Hippocampal formation (tissue), 2 donors: Measurements from ENCODE around the gene CLEC16A.
"Not testable (repeated sequence)": the region's sequence is repeated elsewhere in the genome, so short reads cannot be mapped to it uniquely, and the experiment has no call there.

Source experiments
- DNase-seq, 2 donors: peaks; one replicate each; lab custom pipeline; 2025; lab: John Stamatoyannopoulos, UW

CLEC16A gene

DNA sequence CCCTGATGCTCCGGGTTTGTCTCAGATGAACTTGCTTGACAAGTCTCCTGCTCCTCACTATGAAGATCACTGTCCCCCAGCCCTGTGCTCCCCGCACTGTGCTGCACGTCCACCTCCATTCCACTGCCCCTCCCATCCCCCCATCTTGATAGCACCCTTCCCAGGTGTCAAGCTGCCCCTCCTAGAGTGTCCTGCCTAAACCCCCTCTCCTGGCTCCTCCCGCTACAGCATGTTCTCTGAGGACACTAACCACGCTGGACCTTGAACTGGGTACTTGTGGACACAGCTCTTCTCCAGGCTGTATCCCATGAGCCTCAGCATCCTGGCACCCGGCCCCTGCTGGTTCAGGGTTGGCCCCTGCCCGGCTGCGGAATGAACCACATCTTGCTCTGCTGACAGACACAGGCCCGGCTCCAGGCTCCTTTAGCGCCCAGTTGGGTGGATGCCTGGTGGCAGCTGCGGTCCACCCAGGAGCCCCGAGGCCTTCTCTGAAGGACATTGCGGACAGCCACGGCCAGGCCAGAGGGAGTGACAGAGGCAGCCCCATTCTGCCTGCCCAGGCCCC, 20.6 kb upstream of the CLEC16A start:
- DNase-seq = peak in 1 of 2 donors; percentile 19

DNA sequence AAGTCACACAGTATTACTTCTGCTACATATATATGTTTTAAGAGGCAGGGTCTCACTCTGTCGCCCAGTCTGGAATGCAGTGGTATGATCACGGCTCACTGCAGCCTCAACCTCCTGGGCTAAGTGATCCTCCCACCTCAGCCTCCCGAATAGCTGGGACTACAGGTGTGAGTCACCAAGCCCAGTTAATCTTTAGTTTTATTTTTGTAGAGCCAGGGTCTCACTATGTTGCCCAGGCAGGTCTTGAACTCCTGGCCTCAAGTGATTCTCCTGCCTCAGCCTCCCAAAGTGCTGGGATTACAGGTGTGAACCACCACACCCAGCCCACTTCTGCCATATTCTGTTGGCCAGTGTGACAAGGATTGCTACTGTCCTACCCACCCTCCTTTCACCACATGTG, 19.1 kb upstream of the CLEC16A start:
- DNase-seq = not testable (repeated sequence)

DNA sequence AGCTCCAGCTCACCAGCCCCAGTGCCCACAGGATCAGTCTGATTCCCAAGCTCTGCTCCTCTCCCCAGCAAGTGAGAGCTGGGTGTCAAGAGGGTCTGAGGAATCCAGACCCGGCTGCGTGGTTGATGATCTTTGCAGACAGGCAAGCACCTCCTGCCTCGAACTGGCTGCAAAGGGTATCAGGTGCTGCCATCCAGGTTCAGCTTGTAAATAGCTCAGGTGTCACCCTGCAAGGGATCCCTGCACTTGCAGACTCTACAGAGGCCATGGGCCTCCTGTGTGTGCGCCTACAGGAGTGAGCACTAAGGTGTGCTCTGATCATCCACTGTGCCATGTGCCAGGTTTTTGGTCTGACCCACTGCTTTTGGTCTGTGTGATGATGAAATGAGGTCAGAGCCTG, 18.3 kb upstream of the CLEC16A start:
- no peak for DNase-seq

DNA sequence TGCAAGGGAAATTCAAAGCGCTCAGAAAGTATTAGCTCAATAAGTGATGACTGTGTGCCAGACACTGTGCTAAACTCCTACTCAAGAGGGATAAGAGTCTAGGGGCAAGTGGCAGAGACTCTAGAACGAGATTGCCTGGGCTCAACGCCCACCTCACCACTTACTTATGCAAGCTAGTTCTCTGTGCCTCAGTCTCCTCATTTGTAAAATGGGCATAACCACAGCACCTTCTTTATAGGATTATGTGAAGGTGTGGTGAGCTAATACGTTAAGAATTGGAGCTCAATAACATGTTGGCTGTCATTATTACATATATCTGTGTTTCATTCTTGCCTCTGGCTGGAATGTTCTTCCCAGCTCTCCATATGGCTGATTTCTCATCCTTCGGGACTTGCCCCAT, 17.5 kb upstream of the CLEC16A start:
- DNase-seq = no peak

DNA sequence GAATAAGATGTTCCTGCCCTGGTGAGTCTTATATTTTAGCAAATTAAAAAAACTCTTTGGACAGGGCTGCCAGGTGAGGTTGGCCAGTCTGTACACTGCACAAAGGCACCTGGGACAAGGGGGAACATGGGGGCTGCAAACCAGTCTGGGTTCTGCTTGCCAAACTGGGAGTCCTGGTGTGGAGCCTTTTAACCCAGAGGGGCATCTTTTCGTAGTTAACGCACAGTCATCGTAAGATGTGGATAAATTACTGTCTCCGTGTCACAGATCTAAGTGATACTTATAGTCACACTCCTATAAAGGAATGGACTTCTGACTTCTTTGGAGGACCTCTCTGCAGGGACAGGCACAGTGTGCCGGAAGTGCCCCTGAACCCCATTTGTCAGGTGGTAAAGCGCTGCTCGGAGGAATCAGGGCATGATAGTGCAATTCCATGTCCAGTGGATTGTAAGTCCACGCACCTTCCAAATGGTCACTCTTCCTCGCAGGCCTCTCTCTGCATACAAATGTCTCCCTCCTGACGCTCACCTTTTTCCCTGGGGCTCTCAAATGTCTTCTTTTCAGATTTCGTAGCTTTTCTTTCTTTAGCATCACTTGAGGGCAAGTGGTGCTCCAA, 16.8 kb upstream of the CLEC16A start:
- no peak for DNase-seq

DNA sequence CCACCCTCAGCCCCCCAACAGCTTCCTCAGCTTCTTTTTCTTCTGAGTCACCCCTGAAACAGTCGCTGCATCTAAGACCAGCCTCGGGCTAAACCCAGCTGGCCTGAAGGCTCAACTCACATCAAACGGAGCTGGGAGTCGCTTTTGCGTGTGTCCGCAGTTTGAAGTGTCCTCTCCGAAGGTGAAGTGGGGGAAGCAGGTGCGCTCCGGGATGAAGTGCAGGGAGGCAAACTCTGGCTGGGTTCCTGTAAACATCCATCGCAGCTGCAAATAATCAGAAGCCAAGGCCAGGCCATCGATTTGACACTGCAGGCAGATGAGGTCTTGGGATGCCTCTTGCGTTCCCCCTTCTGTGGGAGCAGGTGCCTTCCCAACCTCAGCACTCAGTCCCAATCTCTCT, 15.3 kb upstream of the CLEC16A start:
- DNase-seq = not testable (repeated sequence)

DNA sequence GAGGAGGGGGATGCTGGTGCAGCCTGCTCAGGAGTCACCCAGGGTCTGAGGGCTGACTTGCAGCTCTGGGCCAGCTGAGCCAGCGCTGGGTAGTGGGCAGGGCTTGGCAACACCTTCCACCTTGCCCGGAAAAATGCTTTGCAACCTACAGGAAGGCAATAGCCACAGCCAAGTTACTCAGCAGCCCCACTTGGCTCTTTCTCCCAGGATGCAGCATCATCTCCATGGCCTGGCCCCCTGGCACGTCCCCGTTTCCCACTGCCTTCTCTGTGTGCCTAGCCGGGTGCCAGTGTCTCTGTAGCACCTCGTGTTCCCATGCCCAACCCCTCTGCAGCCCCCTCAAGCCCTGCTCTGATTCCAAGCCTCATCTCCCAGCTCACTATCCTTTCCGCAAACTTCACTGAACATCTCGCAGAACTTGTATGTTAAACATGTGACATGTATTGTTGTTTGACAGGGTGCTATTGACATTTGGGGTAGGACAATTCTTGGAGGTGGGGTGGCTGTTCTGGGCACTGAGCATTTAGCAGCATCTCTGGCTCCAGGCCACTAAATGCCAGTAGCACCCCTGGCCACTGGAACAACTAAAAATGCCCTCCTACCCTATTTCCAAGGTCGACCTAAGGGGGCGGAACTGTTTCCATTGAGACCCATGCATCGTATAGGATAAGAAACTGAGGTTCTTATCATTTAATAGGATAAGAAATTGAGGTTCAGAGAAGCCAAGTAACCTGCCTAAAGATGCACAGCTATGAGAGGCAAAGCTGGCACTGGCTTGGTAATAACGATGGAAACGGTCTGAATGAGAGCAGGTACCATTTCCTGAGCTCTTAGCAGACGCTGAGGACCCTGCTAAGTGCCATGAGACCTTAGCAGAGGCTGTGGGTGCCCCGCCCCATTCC, 14.3 kb upstream of the CLEC16A start:
- no peak for DNase-seq

DNA sequence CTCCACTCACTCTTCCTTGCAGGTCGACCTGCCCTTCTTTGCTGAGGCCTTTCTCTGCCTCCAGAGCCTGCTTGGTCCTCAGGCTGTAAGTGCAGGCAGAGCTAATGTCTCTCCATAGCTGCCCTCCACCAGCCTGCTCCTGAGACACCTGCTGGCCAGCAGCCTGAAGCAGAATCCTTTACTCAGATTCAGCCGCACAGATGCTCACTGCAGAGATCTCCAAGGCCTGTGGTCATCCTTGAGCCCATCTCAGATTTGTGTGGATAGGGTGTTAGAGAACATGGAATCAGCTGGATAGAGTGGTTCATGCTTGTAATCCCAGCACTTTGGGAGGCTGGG, 13.6 kb upstream of the CLEC16A start:
- DNase-seq = no peak

DNA sequence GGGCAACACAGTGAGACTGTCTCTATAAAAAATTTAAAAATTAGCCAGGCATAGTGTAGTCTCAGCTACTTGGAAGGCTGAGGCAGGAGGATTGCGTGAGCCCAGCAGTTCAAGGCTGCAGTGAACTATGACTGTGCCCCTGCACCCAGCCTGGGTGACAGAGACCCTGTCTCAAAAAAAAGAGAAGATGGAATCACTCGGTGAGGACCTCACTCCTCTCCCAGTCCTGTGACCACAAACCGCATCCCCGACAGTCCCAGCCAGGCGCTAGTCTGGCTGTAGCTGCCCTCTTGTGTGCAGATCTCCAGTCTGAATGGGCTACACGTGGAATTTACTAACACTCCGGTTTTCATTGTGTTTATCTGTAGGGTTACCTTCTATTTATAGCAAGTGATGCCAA, 13.2 kb upstream of the CLEC16A start:
- no peak for DNase-seq

DNA sequence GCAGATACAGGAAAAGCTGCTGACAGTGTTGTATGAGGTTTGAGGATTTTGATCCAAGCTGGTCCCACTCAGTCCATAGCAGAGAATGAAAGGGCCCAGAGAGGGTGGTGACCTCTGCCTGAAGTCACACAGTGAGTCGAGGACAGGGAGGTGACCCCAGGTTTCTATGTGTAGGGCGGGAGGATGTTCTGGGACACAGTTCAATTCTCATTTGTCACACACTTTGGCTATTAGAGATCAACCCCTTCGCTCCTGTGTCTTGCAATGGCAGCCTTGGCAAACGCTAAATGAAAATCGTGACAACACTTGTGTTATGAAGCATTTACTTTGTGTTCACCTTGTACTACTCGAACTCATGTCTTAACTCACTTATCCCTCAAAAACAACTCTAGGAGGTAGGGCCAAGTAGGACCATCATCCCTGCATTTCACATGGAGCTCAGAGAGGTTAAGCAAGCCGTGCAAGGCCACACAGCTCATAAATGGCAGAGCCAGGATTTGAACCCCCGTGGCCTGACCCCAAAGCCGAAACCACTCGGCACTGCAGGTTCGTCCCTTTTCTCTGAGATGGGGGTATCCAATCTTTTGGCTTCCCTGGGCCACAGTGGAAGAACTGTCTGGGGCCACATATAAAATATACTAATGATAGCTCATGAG, 12.3 kb upstream of the CLEC16A start:
- no peak for DNase-seq

DNA sequence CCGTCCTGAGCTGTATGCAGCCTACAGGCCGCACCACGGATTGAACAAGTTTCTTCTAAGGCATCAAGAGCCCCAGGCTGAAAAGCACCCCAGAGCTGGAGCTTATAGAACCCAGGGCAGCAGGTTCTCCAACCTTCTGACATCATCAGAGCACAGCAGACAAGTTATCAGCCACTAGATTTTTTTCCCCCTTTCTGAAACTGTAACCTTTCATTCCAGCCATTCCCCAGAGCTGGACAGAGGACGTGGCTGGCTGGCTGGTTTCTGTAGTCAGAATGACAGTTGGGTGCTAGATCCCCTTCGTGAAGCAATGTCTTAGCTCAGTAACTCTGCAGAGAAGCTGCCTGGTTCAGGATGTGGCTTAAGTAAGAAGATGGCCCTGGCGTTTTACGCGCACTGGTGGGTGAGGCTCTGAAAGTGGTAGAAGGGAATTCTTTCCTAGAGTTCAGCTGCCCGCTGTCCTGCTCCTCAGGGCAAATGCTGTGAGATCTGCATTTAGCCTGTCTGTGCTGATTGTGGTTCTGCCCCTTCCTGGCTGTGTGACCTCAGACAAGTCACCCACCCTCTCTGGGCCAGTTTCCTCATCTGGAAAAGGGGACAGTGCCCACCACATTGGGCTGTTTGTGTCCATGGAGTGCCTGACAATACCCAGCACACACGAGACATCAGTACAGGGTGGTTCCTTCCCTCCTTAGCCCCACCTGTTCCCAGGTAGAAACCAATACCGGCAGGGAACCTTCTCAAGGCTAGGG, 11.2 kb upstream of the CLEC16A start:
- DNase-seq = no peak

DNA sequence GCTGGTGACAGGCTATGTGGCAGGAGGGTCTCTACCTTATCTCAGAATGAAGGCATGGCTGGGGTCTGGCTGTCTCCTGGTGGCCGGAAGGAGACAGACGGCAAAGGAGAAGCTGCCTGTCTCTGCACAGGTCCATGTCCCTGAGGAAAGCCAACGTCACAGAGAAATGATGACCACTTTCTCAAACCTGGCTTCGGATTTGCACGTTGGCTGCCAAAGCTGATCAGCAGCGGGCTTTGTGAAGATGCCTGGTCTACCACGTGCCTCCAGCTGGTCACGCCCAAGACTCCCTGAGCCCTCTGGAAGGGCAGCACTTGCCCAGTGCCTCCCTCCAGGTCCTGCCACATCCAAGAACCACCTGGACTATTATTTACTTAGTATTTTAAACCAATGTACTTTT, 10.5 kb upstream of the CLEC16A start:
- no peak for DNase-seq

DNA sequence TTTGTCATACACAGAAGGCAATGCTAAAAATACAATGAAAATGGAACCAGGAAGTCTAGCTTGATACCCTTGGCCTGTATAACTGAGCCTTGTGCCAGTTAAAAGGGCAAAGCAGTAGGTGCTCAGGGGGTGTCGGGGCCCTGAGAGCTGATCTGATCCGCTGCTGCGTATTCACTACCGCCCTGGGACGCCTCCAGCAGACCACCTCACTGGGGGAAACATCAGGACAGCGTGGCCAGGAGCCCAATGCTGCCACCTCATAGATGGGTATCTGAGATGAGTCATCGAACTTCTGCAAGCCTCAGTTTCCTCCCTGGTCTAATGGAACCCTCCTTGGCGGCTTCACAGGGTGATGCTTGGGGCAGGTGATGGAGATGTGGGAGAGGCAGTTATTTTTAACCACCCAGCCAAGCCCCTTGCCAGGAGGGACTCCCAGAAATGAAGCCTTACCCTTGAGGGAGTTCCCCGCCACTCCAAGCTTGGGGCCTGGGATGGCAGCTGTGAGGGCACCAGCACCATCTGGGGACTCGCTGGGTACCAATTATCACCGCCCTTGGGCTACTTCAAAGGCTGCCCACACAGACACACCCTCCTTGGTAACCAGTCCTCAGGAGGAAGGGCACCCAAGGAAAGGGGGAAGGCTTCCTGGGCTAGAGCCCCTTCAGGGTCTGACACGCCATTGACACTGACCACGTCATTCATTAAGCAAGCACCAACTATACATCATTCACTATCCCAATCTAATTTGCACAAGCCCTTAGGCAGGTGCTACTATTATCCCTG, 9.8 kb upstream of the CLEC16A start:
- no peak for DNase-seq

DNA sequence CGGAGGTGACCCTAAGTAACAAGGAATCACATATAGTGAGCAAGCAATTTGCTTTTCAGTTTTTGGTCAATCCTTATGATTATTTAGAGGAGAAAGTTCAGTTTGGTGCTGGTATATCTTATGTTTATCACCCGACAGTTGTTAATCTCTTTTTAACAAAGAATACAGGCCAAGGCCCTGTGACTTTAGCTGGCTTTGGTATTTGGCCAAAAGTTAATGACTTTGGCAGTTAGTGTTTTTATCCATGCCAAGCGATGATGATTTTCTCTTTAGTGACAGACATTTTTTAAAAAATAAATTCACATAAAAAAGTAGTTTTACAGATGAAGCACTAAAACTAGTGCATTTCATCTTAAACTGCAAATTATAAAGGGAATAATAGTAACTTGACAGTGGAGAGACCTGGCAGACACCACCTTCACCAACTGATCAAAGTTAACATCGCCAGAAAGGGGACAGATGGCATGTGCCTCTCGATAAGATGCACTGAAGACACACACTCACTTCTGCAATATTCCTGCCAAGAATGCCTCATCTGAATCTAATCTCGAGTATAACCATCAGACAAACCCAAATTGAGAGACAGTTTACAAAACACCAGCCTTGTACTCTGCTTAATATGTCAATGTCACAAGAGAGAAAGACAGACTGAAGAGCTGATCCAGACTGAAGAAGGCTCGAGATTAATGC, 9.0 kb upstream of the CLEC16A start:
- DNase-seq = no peak

DNA sequence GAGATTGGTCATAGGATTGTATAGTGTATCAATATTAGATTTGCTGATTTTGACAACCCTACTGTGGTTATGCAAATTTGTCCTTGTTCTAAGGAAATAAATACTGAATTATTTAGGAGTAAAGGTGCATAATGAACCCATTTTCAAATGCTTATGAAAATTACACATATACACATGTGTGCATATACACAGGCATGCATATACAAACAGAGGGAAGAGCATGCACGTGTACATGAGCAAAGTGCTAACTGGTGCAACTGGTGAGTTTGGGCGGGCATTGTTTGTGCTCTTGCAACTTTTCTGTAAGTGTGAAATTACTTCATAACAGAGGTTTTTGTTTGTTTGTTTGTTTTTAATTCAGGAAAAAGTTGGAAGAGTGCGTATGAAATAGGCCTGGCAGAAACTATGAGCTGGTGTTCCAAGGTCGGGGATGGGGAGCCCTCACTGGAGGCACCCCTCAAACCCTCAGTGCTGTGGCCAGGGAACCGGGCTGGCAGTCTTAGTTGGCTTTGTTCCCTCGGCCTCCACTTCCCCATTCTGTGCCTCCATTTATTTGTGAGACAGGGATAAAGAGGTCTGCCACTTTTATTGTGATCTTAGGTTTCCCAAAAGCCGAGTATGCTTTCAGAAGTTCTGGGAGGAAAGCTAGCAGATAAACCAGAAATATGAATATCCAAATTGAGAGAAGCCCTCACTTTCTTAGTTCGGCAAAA, 7.9 kb upstream of the CLEC16A start:
- DNase-seq = no peak

DNA sequence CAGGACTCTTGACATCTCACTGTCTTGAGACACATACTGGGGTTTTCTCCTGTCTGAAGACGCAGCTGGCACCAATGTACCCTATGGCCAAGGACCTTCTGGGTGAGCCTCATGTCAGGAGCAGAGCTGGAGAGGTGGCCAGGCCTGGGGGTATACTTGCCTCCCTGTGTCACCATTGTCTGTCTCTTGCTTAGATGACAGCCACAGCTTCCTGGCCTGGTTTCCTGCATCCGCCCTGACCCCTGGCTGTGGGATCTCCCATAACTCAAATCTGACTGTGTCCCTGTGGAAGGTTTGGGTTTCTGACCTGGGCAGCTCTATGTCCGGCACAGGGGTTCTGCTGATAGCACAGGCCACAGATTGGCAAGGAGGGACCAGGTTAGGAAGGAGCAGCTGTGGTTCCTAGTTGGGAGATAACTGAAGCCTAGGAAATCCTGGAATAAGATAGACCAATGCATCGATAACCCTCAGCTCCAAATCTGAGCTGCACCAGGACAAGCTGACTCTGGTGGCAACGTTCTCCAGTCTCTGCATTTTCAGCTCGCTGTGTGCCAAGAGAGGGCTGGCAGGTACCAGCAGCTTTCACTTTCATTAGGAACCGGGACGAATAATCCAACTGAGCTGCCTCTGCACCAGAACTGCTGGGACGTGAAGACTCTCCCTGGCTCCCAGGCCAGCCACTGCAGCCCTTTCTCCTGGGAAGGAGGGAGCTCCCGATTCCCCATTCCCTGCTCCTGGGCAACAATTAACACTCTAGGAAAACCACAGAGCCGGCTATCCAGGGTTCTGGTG, 7.1 kb upstream of the CLEC16A start:
- DNase-seq = peak in 1 of 2 donors; percentile 31

DNA sequence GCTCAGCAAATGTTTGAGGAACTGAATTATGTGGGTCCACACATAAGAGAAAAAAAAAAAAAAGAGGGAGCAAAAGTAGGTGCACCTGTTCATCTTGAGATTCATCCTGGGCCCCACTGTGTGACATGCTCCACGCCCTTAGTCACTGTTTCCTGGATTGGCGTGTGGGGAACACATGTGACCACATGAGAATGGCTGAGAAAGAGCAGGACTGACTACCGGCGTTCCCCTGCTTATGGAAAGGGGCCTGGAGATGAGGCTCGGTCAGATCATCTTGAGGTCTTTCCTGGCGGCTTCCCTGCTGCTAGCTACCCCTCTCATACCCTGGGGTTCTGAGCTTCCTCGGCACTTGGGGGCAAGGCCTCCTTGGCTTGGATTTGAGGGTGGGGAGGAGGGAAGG, 6.0 kb upstream of the CLEC16A start:
- DNase-seq = no peak

DNA sequence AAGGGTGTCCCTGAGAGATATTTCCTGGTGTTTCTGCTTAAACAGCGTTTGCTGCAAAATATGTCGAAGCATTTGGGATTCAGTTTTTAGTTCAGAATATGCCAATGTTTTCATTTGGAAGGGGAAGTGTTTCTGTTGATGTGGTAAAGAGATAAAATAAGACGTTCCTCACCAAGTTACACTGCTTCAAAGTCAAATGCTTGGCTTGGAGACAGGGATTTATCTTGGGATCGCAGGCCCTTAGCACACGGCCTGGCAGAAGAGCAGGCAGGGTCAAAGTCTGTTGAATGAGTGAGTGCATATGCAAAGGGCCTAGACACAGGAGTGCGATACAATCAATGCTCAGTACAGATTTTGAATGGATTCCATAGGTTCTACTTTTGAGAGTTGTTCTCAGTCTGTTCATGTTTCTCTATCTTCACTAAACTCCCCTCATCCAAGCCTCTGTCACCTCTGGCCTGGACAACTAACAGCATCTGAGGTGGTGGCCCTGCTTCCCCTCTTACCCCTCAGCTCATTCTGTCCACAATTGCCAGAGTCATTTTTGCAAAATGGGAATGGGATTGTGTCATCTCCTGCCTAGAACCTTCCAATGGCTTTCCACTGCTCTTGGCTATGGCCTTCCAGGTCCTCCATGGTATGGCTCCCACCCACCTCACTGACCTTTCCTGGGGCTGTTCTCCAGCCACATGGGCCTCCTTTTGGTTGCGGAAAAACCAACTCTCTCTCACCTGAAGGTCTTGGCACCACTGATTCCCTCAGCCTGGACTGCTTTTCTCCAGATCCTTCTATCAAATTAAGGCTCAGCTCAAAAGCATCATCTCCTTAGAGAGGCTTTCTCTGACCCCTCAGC, 5.3 kb upstream of the CLEC16A start:
- no peak for DNase-seq
